HG03342 (cell line): ENCODE results near the gene PCBP4.

Experiments
- ATAC-seq: cut with Tn5 transposase; IDR thresholded peaks from one replicate; pipeline ENCODE4 v1.9.1; 2021; ENCODE audit warnings: mild to moderate bottlenecking, moderate library complexity; ENCODE audit not compliant: unreplicated experiment

The PCBP4 gene

GRCh38 chr3:51974963-51975851 is 8.0 kb upstream of the PCBP4 start, which contains the start of gene ABHD14A:
Gene ABHD14A (plus strand): TSS chr3:51975064. CDS start chr3:51975136, 72 bp downstream.
- ATAC-seq, result peak; percentile 57

- ATAC-seq, result no peak
Observed at GRCh38 chr3:51974277-51974962, 7.2 kb upstream of the PCBP4 start.

- no peak for ATAC-seq
Observed at GRCh38 chr3:51971350-51971749, 4.1 kb upstream of the PCBP4 start.

GRCh38 chr3:51970606-51971300 is 3.5 kb upstream of the PCBP4 start:
- ATAC-seq, result no peak

DNA sequence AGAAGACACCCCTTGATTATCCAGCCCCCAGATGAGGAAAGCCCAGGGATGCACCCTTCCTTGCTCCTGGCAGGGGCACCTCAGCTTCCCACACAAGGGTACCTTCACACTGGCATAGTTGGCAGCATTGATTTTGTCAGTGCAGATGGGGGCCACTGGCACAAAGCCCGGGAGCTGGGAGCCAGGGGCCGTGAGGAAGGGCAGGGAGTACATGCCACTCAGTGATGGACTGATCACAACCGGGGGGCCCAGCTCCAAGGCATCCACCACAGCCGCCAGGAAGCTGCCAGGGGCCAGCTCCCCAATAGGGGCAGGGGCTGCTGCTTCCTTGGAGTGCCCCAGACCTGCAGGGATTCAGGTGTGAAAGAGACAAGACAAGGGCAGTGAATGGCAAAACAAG is 2.6 kb upstream of the PCBP4 start:
- ATAC-seq, result no peak

- no peak for ATAC-seq
Observed at GRCh38 chr3:51968883-51969678, 1.8 kb upstream of the PCBP4 start.

DNA sequence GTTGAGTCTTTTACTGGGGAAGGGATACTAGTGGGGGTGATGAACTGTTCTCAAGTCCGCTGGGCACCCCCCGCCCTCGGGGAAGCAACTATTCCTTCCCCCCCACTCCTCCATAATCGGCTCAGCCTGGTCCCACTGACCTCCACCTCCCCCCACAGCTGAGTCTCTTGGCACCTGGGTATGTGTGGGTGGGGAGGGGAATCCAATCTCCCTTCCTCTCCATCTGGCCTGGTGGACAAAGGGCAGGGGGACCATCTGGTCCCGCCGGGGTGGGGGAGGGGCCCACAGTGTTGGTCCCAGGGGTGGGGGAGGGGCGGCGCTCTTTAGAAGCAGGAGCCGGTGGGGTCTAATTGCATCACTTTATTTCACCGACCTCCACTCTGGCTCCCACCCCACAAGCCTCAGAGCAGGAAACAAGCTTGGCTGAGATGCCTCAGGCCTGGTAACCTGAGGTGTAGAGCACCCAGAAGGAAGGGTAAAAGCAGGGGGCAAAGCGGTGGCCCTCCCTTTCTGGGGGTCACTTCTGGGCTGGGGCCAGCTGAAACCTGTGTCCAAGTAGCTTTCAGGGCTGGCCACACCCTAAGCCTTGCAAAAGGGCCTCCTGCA is 1.0 kb upstream of the PCBP4 start:
- ATAC-seq, result no peak

- ATAC-seq, result peak; percentile 51
Observed at GRCh38 chr3:51966922-51967383, 301 bp downstream of the PCBP4 start.

GRCh38 chr3:51966486-51966885 is 768 bp downstream of the PCBP4 start:
- no peak for ATAC-seq

- no peak for ATAC-seq
Observed at GRCh38 chr3:51966016-51966415, 1.2 kb downstream of the PCBP4 start.

GRCh38 chr3:51964521-51964920 is 2.7 kb downstream of the PCBP4 start:
- no peak for ATAC-seq

DNA sequence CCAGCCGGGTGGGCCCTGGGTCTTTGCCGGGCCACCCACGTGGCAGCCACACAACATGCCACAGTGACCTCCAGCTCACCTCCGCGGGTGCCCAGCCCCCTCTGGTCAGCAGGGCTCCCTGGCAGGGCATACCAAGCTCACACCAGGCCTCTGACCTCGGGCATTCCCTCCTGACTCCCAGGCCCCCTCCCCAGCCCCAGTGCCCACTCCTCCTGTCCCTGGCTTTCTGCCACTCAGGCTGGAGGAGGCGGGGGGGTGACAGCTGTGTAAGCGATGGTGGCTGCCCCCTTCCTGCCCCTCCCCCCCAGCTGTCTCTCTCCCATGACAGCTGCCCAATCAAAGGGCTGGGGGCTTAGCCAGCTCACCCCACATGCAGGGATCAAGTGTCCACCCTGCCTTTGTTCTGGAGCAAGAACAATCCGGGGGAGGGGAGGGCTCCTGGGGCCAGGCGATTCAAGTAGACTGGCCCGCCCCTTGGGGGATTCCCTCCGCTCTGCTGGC is 3.3 kb downstream of the PCBP4 start:
- ATAC-seq, result no peak

DNA sequence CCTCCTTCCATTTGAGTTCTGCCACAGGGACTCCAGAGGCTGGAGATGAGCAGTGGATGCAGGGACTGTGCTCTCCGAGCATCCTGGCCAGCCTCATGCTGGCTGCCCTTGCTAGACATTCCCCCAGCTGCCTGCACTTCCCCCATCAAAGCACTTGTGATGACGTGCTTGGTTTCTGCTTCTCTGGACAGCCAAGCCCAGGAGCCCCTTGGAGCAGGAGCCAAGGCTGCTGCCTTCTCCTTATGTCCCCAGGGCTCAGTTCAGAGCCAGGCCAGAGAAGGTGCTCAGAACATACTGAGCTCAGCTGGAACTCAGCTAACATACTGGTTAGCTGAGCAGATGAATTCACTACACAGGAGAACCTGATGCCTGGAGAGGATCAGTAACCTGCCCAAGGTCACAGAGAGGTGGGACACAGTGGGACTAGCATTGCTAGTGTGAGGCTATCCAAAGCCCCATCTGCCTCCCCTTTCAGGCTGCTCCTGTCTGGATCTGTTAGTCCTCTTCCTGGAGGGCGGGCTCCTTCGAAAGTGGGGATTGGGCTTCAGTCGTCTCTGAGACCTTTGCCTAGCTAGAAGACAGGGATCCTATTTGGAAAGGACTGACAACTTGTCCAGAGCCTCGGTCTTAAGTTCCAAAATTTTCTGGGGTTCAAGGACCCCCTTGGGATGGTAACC is 4.3 kb downstream of the PCBP4 start:
- ATAC-seq, result no peak

- ATAC-seq, result no peak
Observed at GRCh38 chr3:51961602-51962569, 5.4 kb downstream of the PCBP4 start.

GRCh38 chr3:51961011-51961410 is 6.2 kb downstream of the PCBP4 start:
- ATAC-seq, result no peak

GRCh38 chr3:51960386-51960785 is 6.9 kb downstream of the PCBP4 start:
- ATAC-seq, result no peak

DNA sequence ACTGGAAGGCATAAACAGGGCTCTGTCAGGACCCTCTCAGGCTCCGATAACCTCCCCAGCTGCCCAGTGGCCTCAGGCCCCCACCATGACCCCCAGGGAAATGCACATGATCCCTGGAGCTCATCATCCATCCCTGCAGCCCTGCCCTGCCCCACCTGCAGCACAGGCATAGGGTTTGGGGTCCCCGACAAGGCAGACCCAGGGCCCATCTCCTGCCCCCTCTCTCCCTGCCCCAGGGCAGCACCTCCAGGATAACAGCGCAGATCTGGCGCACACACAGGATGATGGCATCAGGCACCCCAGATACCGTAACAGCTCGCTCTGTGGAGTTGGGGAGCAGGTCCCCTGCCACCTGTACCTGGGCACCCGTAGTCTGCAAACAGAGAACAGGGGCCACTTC is 7.6 kb downstream of the PCBP4 start:
- ATAC-seq, result no peak
